ENCODE data around the gene FNDC3B.

DNA sequence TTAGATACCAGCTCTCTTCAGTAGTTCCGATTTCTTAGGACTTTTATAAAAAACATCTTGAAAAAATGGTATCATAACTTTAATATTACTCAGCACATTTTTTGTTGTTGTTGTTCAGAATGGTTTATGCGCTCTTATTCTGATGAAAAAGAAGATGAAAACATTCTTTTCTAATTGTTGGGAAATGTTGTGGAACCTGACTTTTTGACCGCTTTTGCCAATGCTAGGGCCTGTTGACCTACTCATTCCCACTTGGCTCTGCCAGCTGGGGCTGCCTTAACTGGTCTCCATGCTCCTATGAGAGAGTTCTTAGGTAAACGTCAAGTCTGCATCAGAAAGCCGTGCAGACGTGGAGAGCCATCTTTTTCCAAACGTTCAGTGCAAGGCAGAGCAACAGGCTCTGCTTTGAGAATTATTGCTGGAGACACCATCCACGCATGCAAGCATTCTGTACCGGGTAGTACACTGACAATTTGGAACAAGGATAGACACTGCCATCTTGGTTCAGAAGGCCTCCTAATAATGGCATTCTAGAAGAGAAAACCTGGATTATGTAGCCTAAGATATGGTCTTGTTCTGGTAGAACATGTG lies 232.1 kb downstream of the FNDC3B start:
- TF ChIP-seq, protein P1, sequence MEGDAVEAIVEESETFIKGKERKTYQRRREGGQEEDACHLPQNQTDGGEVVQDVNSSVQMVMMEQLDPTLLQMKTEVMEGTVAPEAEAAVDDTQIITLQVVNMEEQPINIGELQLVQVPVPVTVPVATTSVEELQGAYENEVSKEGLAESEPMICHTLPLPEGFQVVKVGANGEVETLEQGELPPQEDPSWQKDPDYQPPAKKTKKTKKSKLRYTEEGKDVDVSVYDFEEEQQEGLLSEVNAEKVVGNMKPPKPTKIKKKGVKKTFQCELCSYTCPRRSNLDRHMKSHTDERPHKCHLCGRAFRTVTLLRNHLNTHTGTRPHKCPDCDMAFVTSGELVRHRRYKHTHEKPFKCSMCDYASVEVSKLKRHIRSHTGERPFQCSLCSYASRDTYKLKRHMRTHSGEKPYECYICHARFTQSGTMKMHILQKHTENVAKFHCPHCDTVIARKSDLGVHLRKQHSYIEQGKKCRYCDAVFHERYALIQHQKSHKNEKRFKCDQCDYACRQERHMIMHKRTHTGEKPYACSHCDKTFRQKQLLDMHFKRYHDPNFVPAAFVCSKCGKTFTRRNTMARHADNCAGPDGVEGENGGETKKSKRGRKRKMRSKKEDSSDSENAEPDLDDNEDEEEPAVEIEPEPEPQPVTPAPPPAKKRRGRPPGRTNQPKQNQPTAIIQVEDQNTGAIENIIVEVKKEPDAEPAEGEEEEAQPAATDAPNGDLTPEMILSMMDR (IDR thresholded peaks at IDR 0.05) = no peak
- no peak for TF ChIP-seq POLR2A (IDR thresholded peaks at IDR 0.05)

All from suprapubic skin (tissue), 3 donors.